HG02885 (cell line): ENCODE measurements around the gene ZNF302.
"Not testable (repeated sequence)": the region's sequence is repeated elsewhere in the genome, so short reads cannot be mapped to it uniquely, and the experiment has no call there.

Source experiments
- ATAC-seq: cut with Tn5 transposase; IDR thresholded peaks from one replicate; pipeline ENCODE4 v1.9.1; 2021; ENCODE audit warnings: mild to moderate bottlenecking; ENCODE audit not compliant: unreplicated experiment, poor library complexity

ZNF302 gene

GRCh38 chr19:34669305-34669704 lies 8.2 kb upstream of the ZNF302 start:
- no peak for ATAC-seq

GRCh38 chr19:34671972-34672371 lies 5.5 kb upstream of the ZNF302 start:
- ATAC-seq, result no peak

- ATAC-seq, result no peak
Measured at GRCh38 chr19:34673590-34673989, 3.9 kb upstream of the ZNF302 start.

- no peak for ATAC-seq
Measured at GRCh38 chr19:34675250-34675649, 2.2 kb upstream of the ZNF302 start.

- ATAC-seq, result no peak
Measured at GRCh38 chr19:34675919-34676318, 1.6 kb upstream of the ZNF302 start.

GRCh38 chr19:34676697-34677385 lies 637 bp upstream of the ZNF302 start, which contains the start of gene SCGB2B2:
SCGB2B2 (minus strand) TSS chr19:34677159; CDS start chr19:34594563, 82,596 bp downstream.
- peak; percentile 53 for ATAC-seq

GRCh38 chr19:34678085-34678412 lies 571 bp downstream of the ZNF302 start:
- no peak for ATAC-seq

GRCh38 chr19:34678421-34678820 lies 943 bp downstream of the ZNF302 start:
- no peak for ATAC-seq

GRCh38 chr19:34681478-34681877 lies 4.0 kb downstream of the ZNF302 start:
- ATAC-seq, result no peak

GRCh38 chr19:34685266-34685665 lies 7.8 kb downstream of the ZNF302 start:
- ATAC-seq, result not testable (repeated sequence)

GRCh38 chr19:34686455-34686854 lies 9.0 kb downstream of the ZNF302 start:
- no peak for ATAC-seq

- no peak for ATAC-seq
Measured at GRCh38 chr19:34687348-34687747, 9.9 kb downstream of the ZNF302 start.

GRCh38 chr19:34688592-34688991 lies 11.1 kb downstream of the ZNF302 start:
- ATAC-seq, result no peak

GRCh38 chr19:34690372-34690771 lies 12.9 kb downstream of the ZNF302 start:
- no peak for ATAC-seq

GRCh38 chr19:34692549-34692948 lies 15.1 kb downstream of the ZNF302 start:
- ATAC-seq, result no peak

GRCh38 chr19:34707661-34708060 lies 30.2 kb downstream of the ZNF302 start:
- no peak for ATAC-seq

- ATAC-seq, result no peak
Measured at GRCh38 chr19:34711890-34712289, 34.4 kb downstream of the ZNF302 start.

GRCh38 chr19:34712395-34713261 lies 35.1 kb downstream of the ZNF302 start:
- no peak for ATAC-seq

- no peak for ATAC-seq
Measured at GRCh38 chr19:34713262-34713637, 35.8 kb downstream of the ZNF302 start.

GRCh38 chr19:34715357-34715756 lies 37.9 kb downstream of the ZNF302 start:
- ATAC-seq, result no peak

- no peak for ATAC-seq
Measured at GRCh38 chr19:34722353-34722752, 44.9 kb downstream of the ZNF302 start.

- no peak for ATAC-seq
Measured at GRCh38 chr19:34725400-34725799, 47.9 kb downstream of the ZNF302 start.
